ENCODE measurements around the gene ERC1. TPM values are rescaled to one million over a fixed set of nuclear protein-coding genes. Genes with fewer than 3 reads are reported as not detected.
"Not testable (repeated sequence)": the region's sequence is repeated elsewhere in the genome, so short reads cannot be mapped to it uniquely, and the experiment has no call there.

The ERC1 gene
- total RNA-seq, 2 experiments from 2014 or later: 40.1 to 49.6 TPM

- no peak overlapping the region for H3K27ac ChIP-seq (ENCODE audit: low read depth in 1 of 2, low read length in 2 of 2)
- H3K36me3 ChIP-seq (ENCODE audit: insufficient read depth, low read length): no peaks in the 10 kb centered on the region
- peaks cover 23% of the 10 kb centered on the region for H3K36me3 Mint-ChIP-seq (ENCODE audit: low read depth)
- no peaks in the 10 kb centered on the region for H3K4me1 ChIP-seq (ENCODE audit: insufficient read depth, low read length)
- ChIA-PET POLR2A (no interaction called here), CTCF (no interaction called here)
- DNase-seq (no peak), ATAC-seq (ENCODE audit: poor library complexity) (no peak)
- no peaks in the 10 kb centered on the region for H3K27me3 ChIP-seq (ENCODE audit: control insufficient read depth in 1 of 2, insufficient read depth in 2 of 2, low read length in 2 of 2)
- peaks cover 6% of the 10 kb centered on the region for H3K4me1 Mint-ChIP-seq (ENCODE audit: low read depth)
- no peak overlapping the region for H3K4me3 Mint-ChIP-seq
- no peak overlapping the region for H3K27ac Mint-ChIP-seq
- no peaks in the 10 kb centered on the region for H3K9me3 ChIP-seq (ENCODE audit: control insufficient read depth in 1 of 2, insufficient read depth in 1 of 2, low read length in 2 of 2)
- H3K4me3 ChIP-seq (ENCODE audit: low read length): no peak overlapping the region
- TF ChIP-seq CTCF (IDR thresholded peaks at IDR 0.05): no peak
- no peaks in the 10 kb centered on the region for H3K9me3 Mint-ChIP-seq
- intact Hi-C loops (cut with DNase I, micrococcal nuclease): no loop called here
- no peaks in the 10 kb centered on the region for H3K27me3 Mint-ChIP-seq
Observed at GRCh38 chr12:1138691-1139090, 147.7 kb downstream of the ERC1 start.

- H3K4me3 ChIP-seq (ENCODE audit: low read length); H3K27ac Mint-ChIP-seq; H3K4me1 ChIP-seq (ENCODE audit: insufficient read depth, low read length); CTCF ChIA-PET; H3K4me3 Mint-ChIP-seq; H3K27me3 Mint-ChIP-seq; DNase-seq; H3K9me3 ChIP-seq (ENCODE audit: control insufficient read depth in 1 of 2, insufficient read depth in 1 of 2, low read length in 2 of 2); H3K27me3 ChIP-seq (ENCODE audit: control insufficient read depth in 1 of 2, insufficient read depth in 2 of 2, low read length in 2 of 2); H3K27ac ChIP-seq (ENCODE audit: low read depth in 1 of 2, low read length in 2 of 2); H3K9me3 Mint-ChIP-seq; ATAC-seq (ENCODE audit: poor library complexity); H3K36me3 ChIP-seq (ENCODE audit: insufficient read depth, low read length); H3K4me1 Mint-ChIP-seq (ENCODE audit: low read depth); POLR2A ChIA-PET: not testable (repeated sequence)
- intact Hi-C loops (cut with DNase I, micrococcal nuclease): loop anchor here in 1 of 2 experiments (10.0 kb wide), 1 partner anchor 148 kb away; no protein-coding TSS in a partner anchor
- peaks cover 60% of the 10 kb centered on the region for H3K36me3 Mint-ChIP-seq (ENCODE audit: low read depth)
Observed at GRCh38 chr12:1146758-1147157, 155.7 kb downstream of the ERC1 start.

GRCh38 chr12:1147821-1148220, 156.8 kb downstream of the ERC1 start:
- Histone ChIP-seq H3K4me3 (ENCODE audit: low read length) (no peak overlapping the region), H3K36me3 (ENCODE audit: insufficient read depth, low read length) (peaks cover 3% of the 10 kb centered on the region), H3K27me3 (ENCODE audit: control insufficient read depth in 1 of 2, insufficient read depth in 2 of 2, low read length in 2 of 2) (no peaks in the 10 kb centered on the region), H3K4me1 (ENCODE audit: insufficient read depth, low read length) (no peaks in the 10 kb centered on the region), H3K27ac (ENCODE audit: low read depth in 1 of 2, low read length in 2 of 2) (no peak overlapping the region), H3K9me3 (ENCODE audit: control insufficient read depth in 1 of 2, insufficient read depth in 1 of 2, low read length in 2 of 2) (no peaks in the 10 kb centered on the region)
- TF ChIP-seq CTCF (IDR thresholded peaks at IDR 0.05): no peak
- POLR2A ChIA-PET: no interaction called here
- Mint-ChIP-seq H3K4me3 (no peak overlapping the region), H3K4me1 (ENCODE audit: low read depth) (no peaks in the 10 kb centered on the region), H3K36me3 (ENCODE audit: low read depth) (peaks cover 63% of the 10 kb centered on the region), H3K27ac (no peak overlapping the region), H3K27me3 (no peaks in the 10 kb centered on the region), H3K9me3 (no peaks in the 10 kb centered on the region)
- no peak for ATAC-seq (ENCODE audit: poor library complexity)
- CTCF ChIA-PET: no interaction called here
- intact Hi-C loops (cut with DNase I, micrococcal nuclease): loop anchor here in 1 of 2 experiments (10.0 kb wide), 1 partner anchor 147 kb away; no protein-coding TSS in a partner anchor
- no peak for DNase-seq

- Histone ChIP-seq H3K4me1 (ENCODE audit: insufficient read depth, low read length) (no peaks in the 10 kb centered on the region), H3K9me3 (ENCODE audit: control insufficient read depth in 1 of 2, insufficient read depth in 1 of 2, low read length in 2 of 2) (no peaks in the 10 kb centered on the region), H3K4me3 (ENCODE audit: low read length) (no peak overlapping the region), H3K27ac (ENCODE audit: low read depth in 1 of 2, low read length in 2 of 2) (no peak overlapping the region), H3K36me3 (ENCODE audit: insufficient read depth, low read length) (peaks cover 3% of the 10 kb centered on the region), H3K27me3 (ENCODE audit: control insufficient read depth in 1 of 2, insufficient read depth in 2 of 2, low read length in 2 of 2) (no peaks in the 10 kb centered on the region)
- Mint-ChIP-seq H3K27ac (no peak overlapping the region), H3K4me1 (ENCODE audit: low read depth) (peaks cover 4% of the 10 kb centered on the region), H3K4me3 (no peak overlapping the region), H3K9me3 (no peaks in the 10 kb centered on the region), H3K36me3 (ENCODE audit: low read depth) (peaks cover 51% of the 10 kb centered on the region), H3K27me3 (no peaks in the 10 kb centered on the region)
- DNase-seq (no peak), ATAC-seq (ENCODE audit: poor library complexity) (no peak)
- intact Hi-C loops (cut with DNase I, micrococcal nuclease): no loop called here
- ChIA-PET POLR2A (no interaction called here), CTCF (no interaction called here)
- no peak for TF ChIP-seq CTCF (IDR thresholded peaks at IDR 0.05)
Observed at GRCh38 chr12:1157046-1157445, 166.0 kb downstream of the ERC1 start.
